Measurements from ENCODE around the gene BRMS1L.

- TF ChIP-seq ZNF274 (IDR thresholded peaks at IDR 0.05; ENCODE audit: low read depth, low read length): no peak
- no peak for TF ChIP-seq YY1 (IDR thresholded peaks at IDR 0.05; ENCODE audit: insufficient read depth, insufficient read length)
Measured at GRCh38 chr14:35789651-35790050, 36.5 kb upstream of the BRMS1L start.

Data from NT2/D1 (cell line).